BLaER1 (cell line): ENCODE data around the gene AZU1.
"Not testable (repeated sequence)": the region's sequence is repeated elsewhere in the genome, so short reads cannot be mapped to it uniquely, and the experiment has no call there.

Experiments used
- H3K27ac ChIP-seq: shearing (Covaris generic); formaldehyde crosslinking; 2 replicates; pipeline ENCODE4 v1.8.1; 2022
- H3K27me3 ChIP-seq: shearing (Covaris generic); formaldehyde crosslinking; 2 replicates; pipeline ENCODE4 v1.8.1; 2022
- H3K36me3 ChIP-seq: shearing (Covaris generic); formaldehyde crosslinking; 2 replicates; pipeline ENCODE4 v1.8.1; 2022
- H3K4me1 ChIP-seq: shearing (Covaris generic); formaldehyde crosslinking; 2 replicates; pipeline ENCODE4 v1.8.1; 2022
- H3K4me2 ChIP-seq: shearing (Covaris generic); formaldehyde crosslinking; 2 replicates; pipeline ENCODE4 v1.8.1; 2022
- H3K4me3 ChIP-seq: shearing (Covaris generic); formaldehyde crosslinking; 2 replicates; pipeline ENCODE4 v1.8.1; 2022
- H3K9ac ChIP-seq: shearing (Covaris generic); formaldehyde crosslinking; 2 replicates; pipeline ENCODE4 v1.8.1; 2022
- H3K9me3 ChIP-seq: shearing (Covaris generic); formaldehyde crosslinking; 2 replicates; pipeline ENCODE4 v1.8.1; 2022
- H4K20me1 ChIP-seq: shearing (Covaris generic); formaldehyde crosslinking; 2 replicates; pipeline ENCODE4 v1.8.1; 2022
- Cebpa-rat ChIP-seq: shearing (Covaris generic); IDR thresholded peaks from 2 replicates; pipeline ENCODE4 v1.8.1; 2022

The AZU1 gene

DNA sequence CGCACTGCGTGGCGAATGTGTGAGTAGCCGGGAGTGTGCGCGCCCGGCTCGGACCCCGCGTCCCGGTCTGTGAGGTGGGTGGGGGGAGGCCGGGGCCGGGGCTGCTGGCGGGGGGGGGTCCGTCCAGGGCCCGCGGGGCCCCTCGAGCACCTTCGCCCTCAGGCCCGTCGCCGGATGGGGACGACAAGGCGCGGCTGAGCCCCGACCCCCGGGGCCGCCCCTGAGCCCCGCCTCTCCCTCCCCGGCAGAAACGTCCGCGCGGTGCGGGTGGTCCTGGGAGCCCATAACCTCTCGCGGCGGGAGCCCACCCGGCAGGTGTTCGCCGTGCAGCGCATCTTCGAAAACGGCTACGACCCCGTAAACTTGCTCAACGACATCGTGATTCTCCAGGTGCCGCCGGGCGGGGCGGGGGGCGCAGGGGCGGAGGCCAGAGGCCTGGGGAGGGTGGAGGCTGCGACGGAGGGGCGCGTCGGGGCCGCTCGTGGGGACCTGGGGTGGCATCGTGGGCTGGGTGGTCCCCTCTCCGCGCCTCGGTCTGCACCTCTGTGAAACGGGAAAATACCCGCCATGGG is 25.5 kb downstream of the AZU1 start:
- no peak overlapping the region for H3K9ac ChIP-seq

DNA sequence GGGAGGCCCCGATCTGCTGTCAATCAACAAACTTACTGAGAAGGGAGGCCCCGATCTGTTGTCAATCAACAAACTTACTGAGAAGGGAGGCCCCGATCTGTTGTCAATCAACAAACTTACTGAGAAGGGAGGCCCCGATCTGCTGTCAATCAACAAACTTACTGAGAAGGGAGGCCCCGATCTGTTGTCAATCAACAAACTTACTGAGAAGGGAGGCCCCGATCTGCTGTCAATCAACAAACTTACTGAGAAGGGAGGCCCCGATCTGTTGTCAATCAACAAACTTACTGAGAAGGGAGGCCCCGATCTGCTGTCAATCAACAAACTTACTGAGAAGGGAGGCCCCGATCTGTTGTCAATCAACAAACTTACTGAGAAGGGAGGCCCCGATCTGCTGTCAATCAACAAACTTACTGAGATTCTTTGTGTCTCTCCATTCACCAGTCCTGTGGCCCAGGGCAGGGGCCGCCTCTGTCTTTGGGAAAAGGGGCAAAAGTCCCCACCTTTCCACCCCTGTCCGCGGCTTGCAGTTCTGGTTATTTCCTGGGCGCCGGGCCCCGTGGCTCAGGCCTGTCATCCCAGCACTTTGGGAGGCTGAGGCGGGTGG is 26.1 kb downstream of the AZU1 start:
- not testable (repeated sequence) for H4K20me1 ChIP-seq, H3K36me3 ChIP-seq, H3K9me3 ChIP-seq, H3K4me3 ChIP-seq, H3K9ac ChIP-seq, H3K27ac ChIP-seq, H3K4me2 ChIP-seq, H3K4me1 ChIP-seq
- H3K27me3 ChIP-seq: peaks cover 54% of the 10 kb centered on the region

More for the DNA sequence above, 25.5 kb downstream of the AZU1 start:
- H3K4me3 ChIP-seq: no peak overlapping the region
- H3K27me3 ChIP-seq: peaks cover 54% of the 10 kb centered on the region
- H3K4me1 ChIP-seq: peaks cover 7% of the 10 kb centered on the region
- H3K27ac ChIP-seq: no peak overlapping the region
- no peak for TF ChIP-seq Cebpa-rat
- H3K9me3 ChIP-seq: no peaks in the 10 kb centered on the region
- H3K4me2 ChIP-seq: no peak overlapping the region
- H4K20me1 ChIP-seq: no peaks in the 10 kb centered on the region; the same call in 1 of the 2 replicates
- no peaks in the 10 kb centered on the region for H3K36me3 ChIP-seq

DNA sequence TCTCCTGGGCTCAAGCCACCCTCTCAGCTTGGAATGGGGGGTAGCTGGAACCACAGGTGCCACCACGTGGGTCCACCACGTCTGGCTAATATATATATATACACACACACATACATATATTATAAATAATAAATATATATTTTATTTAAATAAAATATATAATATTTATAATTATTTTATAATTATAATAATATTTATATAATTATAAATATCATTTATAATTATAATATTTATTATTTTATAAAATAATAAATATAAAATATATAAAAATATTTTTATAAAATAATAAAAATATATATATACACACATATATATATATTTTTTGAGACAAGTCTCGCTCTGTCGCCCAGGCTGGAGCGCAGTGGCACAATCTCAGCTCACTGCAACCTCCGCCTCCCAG is 26.9 kb downstream of the AZU1 start:
- Histone ChIP-seq H3K4me2 (no peak overlapping the region), H3K9ac (no peak overlapping the region), H3K27me3 (peaks cover 54% of the 10 kb centered on the region), H3K9me3 (peaks cover 10% of the 10 kb centered on the region), H4K20me1 (peaks cover 11% of the 10 kb centered on the region), H3K4me1 (peaks cover 10% of the 10 kb centered on the region; the same call in 1 of the 2 replicates), H3K4me3 (no peak overlapping the region), H3K27ac (no peak overlapping the region), H3K36me3 (no peaks in the 10 kb centered on the region)
- no peak for TF ChIP-seq Cebpa-rat

DNA sequence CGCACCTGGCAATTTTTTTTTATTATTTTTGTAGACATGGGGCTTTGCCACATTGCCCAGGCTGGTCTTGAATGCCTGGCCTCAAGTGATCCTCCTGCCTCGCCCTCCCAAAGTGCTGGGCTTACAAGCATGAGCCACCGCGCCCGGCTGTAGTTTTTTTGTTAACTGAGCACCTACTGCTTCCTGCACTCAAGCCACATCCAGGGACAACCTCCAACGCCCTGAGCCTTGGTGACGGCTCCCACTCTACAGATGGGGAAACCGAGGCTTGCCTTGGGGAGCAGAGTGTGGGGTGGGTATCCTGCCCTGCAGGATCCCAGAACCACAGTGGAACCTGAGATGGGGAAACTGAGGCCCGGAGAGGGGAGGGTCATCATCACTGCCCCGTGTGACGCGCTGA is 27.5 kb downstream of the AZU1 start:
- TF ChIP-seq Cebpa-rat: no peak
- H3K36me3 ChIP-seq: no peaks in the 10 kb centered on the region
- H3K27me3 ChIP-seq: peaks cover 55% of the 10 kb centered on the region
- H3K4me2 ChIP-seq: no peak overlapping the region
- no peak overlapping the region for H3K4me3 ChIP-seq
- peaks cover 16% of the 10 kb centered on the region for H4K20me1 ChIP-seq
- H3K27ac ChIP-seq: no peak overlapping the region
- H3K9me3 ChIP-seq: peaks cover 10% of the 10 kb centered on the region
- peaks cover 15% of the 10 kb centered on the region; the same call in 1 of the 2 replicates for H3K4me1 ChIP-seq
- H3K9ac ChIP-seq: no peak overlapping the region

DNA sequence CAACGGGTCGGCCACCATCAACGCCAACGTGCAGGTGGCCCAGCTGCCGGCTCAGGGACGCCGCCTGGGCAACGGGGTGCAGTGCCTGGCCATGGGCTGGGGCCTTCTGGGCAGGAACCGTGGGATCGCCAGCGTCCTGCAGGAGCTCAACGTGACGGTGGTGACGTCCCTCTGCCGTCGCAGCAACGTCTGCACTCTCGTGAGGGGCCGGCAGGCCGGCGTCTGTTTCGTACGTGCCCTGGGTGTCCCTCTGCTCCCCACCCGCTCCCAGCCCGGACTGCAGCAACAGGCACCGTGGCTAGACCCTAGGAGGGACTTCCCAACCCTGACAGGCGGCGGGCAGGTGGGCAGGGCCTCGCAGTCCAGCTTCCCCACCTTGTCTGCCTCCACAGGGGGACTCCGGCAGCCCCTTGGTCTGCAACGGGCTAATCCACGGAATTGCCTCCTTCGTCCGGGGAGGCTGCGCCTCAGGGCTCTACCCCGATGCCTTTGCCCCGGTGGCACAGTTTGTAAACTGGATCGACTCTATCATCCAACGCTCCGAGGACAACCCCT is 28.0 kb downstream of the AZU1 start:
- no peak overlapping the region for H3K4me2 ChIP-seq
- peaks cover 16% of the 10 kb centered on the region for H4K20me1 ChIP-seq
- no peak for TF ChIP-seq Cebpa-rat
- peaks cover 55% of the 10 kb centered on the region for H3K27me3 ChIP-seq
- H3K4me3 ChIP-seq: no peak overlapping the region
- H3K9me3 ChIP-seq: peaks cover 10% of the 10 kb centered on the region
- H3K27ac ChIP-seq: no peak overlapping the region
- H3K36me3 ChIP-seq: no peaks in the 10 kb centered on the region
- H3K4me1 ChIP-seq: peaks cover 17% of the 10 kb centered on the region
- no peak overlapping the region for H3K9ac ChIP-seq

DNA sequence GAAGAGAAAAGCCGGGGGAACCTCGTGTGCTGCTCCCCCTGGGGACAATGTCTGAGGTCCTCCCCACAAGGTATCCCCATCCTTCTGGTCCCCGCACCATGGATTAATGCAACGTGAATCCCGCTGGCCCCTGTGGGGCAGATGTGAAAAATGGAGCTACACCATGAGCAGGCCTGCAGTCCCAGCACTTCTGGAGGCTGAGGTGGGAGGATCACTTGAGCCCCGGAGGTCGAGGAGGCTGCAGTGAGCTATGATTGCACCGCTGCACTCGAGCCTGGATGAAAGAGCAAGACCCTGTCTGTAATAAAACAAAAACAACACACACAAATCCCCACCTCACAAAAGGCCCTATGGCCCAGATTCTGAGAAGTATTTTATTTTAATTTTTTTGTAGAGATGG is 30.6 kb downstream of the AZU1 start:
- H3K27ac ChIP-seq: no peak overlapping the region
- no peak for TF ChIP-seq Cebpa-rat
- H3K27me3 ChIP-seq: peaks cover 52% of the 10 kb centered on the region
- peaks cover 16% of the 10 kb centered on the region for H4K20me1 ChIP-seq
- H3K4me1 ChIP-seq: peaks cover 27% of the 10 kb centered on the region
- peaks cover 10% of the 10 kb centered on the region for H3K9me3 ChIP-seq
- no peak overlapping the region for H3K4me3 ChIP-seq
- no peaks in the 10 kb centered on the region for H3K36me3 ChIP-seq
- no peak overlapping the region for H3K9ac ChIP-seq
- H3K4me2 ChIP-seq: no peak overlapping the region

DNA sequence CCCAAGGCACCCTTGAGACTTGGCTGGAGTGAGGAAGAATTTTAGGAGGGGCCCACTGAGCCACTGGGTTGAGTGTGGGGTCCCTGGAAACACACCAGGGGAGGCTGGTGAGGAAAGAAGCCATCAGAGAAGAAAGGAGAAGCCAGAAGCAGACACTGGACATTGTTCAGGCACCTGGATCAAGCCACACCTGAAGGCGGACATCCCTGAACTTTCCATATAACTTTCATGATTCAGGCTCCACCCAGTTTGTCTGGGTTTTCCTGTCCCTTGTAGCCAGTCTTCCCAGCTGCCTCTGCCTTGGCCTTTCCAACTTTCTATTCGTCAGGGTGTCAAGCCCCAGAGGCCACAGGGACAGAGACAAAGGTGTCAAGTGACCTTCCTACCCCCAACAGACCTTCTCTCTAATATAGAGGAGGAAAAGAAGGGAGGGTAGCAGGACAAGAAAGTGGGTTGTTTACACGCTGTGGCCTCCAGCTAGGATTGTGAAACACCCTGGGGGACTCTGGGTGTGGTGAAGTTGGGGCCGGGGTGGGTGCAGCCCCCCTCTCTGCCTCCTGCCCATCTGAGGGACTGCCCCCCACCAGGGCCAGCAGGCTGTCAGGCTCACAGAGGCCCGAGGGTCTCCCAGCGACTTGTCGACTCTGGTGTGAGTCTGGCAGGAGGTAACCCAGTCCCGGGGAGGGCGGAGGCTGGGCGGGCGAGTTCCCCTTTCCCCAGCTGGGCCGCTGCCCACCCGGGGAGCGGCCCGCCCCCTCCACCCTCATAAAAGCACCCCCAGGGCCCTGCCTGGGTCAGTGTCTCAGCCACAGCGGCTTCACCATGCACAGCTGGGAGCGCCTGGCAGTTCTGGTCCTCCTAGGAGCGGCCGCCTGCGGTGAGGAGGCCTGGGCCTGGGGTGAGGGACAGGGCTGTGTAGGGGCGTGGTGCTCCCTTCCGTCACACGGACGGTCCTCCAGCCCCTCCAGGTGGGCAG is 31.5 kb downstream of the AZU1 start, which contains the start of gene CFD:
CFD (plus strand) TSS at position 797 of the 976 bp plus-strand sequence; CDS start at position 823, 26 bp downstream.
- peaks cover 54% of the 10 kb centered on the region for H3K27me3 ChIP-seq
- H3K9ac ChIP-seq: no peak within 1 kb of the TSS
- H3K4me2 ChIP-seq: peak within 1 kb of the TSS; percentile 65
- peaks cover 10% of the 10 kb centered on the region for H3K9me3 ChIP-seq
- H3K4me3 ChIP-seq: peak within 1 kb of the TSS; percentile 57
- H4K20me1 ChIP-seq: peaks cover 16% of the 10 kb centered on the region
- no peak within 1 kb of the TSS for H3K27ac ChIP-seq
- H3K36me3 ChIP-seq: no peaks in the 10 kb centered on the region
- TF ChIP-seq Cebpa-rat: no peak
- peaks cover 36% of the 10 kb centered on the region for H3K4me1 ChIP-seq

DNA sequence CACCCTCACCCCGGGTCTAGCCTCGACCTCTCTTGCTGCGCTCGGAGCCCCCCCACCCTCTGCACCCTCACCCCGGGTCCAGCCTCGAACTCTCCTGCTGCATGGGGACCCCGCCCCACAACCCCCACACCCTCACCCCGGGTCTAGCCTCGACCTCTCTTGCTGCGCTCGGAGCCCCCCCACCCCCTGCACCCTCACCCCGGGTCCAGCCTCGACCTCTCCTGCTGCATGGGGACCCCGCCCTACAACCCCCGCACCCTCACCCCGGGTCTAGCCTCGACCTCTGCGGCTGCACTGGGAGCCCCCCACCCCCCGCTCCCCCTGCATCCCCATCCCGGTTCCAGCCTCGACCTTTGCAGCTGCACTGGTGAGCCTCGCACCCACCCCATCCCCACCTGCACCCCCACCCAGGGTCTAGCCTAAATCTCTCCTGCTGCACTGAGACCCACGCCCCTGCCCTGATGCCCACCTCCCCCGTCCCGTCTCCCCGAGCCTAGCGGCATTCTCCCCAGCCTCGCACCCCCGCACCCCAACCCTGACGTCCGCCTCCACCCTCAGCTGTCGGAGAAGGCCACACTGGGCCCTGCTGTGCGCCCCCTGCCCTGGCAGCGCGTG is 33.6 kb downstream of the AZU1 start:
- H3K4me1 ChIP-seq: peaks cover 48% of the 10 kb centered on the region
- TF ChIP-seq Cebpa-rat: no peak
- H3K36me3 ChIP-seq: no peaks in the 10 kb centered on the region
- no peak overlapping the region for H3K27ac ChIP-seq
- peaks cover 16% of the 10 kb centered on the region for H4K20me1 ChIP-seq
- no peak overlapping the region for H3K9ac ChIP-seq
- peak overlapping the region; percentile 39 for H3K4me2 ChIP-seq
- no peak overlapping the region for H3K4me3 ChIP-seq
- peaks cover 10% of the 10 kb centered on the region for H3K9me3 ChIP-seq
- H3K27me3 ChIP-seq: peaks cover 54% of the 10 kb centered on the region
